PC-3 (cell line): Measurements from ENCODE around the gene RASAL1. TPM values are rescaled to one million over a fixed set of nuclear protein-coding genes. Genes with fewer than 3 reads are reported as not detected.
A peak's percentile ranks its signal among the peaks of the same experiment; 100 is the strongest.

Experiments used
- ATAC-seq: fragments of 200-7000 bp; cut with Tn5 transposase; 2 replicates; pipeline ENCODE4 v1.9.1; 2020; ENCODE audit warnings: mild to moderate bottlenecking, moderate library complexity
- BruUV-seq: library from RNA; stranded (reverse); fragments of 400-500 nt; replicated peaks from 2 replicates; lab custom pipeline; 2021; lab: Mats Ljungman, UMichigan
- CTCF ChIA-PET: fragments of 300-600 bp; sonication (Branson Sonifier 250); formaldehyde crosslinking; loops from one replicate; lab custom pipeline; 2022; ENCODE audit warnings: antibody characterized with exemption; lab: Charles Lee
- POLR2A ChIA-PET: fragments of 300-600 bp; sonication (Branson Sonifier 250); formaldehyde crosslinking; loops from one replicate; lab custom pipeline; 2022; ENCODE audit warnings: antibody characterized with exemption; ENCODE audit not compliant: unreplicated experiment; lab: Charles Lee
- DNase-seq: peaks from one replicate; pipeline ENCODE4 v3.0.0-alpha.2; 2015
- H2AFZ ChIP-seq: fragments of 300-600 bp; sonication (generic); 2 replicates; pipeline ENCODE4 v1.6.0; 2016; ENCODE audit warnings: antibody characterized with exemption, low read length
- H3F3A ChIP-seq: fragments of 300-600 bp; sonication (generic); one replicate; pipeline ENCODE4 v1.6.0; 2017; ENCODE audit warnings: antibody characterized with exemption, low read length, control low read depth, mild to moderate bottlenecking; ENCODE audit not compliant: unreplicated experiment
- H3K27ac ChIP-seq: fragments of 300-600 bp; sonication (generic); 2 replicates; pipeline ENCODE4 v1.5.1; 2016; ENCODE audit warnings: mild to moderate bottlenecking, low read length
- H3K27me3 ChIP-seq: fragments of 300-600 bp; sonication (generic); 2 replicates; pipeline ENCODE4 v1.6.1; 2016; ENCODE audit warnings: low read length, mixed read lengths
- H3K36me3 ChIP-seq: fragments of 300-600 bp; sonication (generic); 2 replicates; pipeline ENCODE4 v1.6.1; 2016; ENCODE audit warnings: low read depth, mixed run types, low read length, mixed read lengths
- H3K4me1 ChIP-seq: fragments of 300-600 bp; sonication (generic); 2 replicates; pipeline ENCODE4 v1.5.1; 2016; ENCODE audit warnings: low read length; ENCODE audit not compliant: insufficient read depth
- H3K4me2 ChIP-seq: fragments of 300-600 bp; sonication (generic); 2 replicates; pipeline ENCODE4 v1.6.0; 2016; ENCODE audit warnings: low read length
- H3K4me3 ChIP-seq: fragments of 300-600 bp; sonication (generic); 2 replicates; pipeline ENCODE4 v1.5.1; 2016; ENCODE audit warnings: mild to moderate bottlenecking, low read length, mixed read lengths
- H3K79me2 ChIP-seq: fragments of 300-600 bp; sonication (generic); 2 replicates; pipeline ENCODE4 v1.6.1; 2017; ENCODE audit warnings: low read length, mixed read lengths
- H3K9ac ChIP-seq: fragments of 300-600 bp; sonication (generic); 2 replicates; pipeline ENCODE4 v1.6.0; 2016; ENCODE audit warnings: mild to moderate bottlenecking, low read length
- H3K9me2 ChIP-seq: fragments of 300-600 bp; sonication (generic); replicated peaks from 2 replicates; pipeline ENCODE4 v1.6.1; 2016; ENCODE audit warnings: mixed run types, low read length, mixed read lengths
- H3K9me3 ChIP-seq: fragments of 300-600 bp; sonication (generic); 2 replicates; pipeline ENCODE4 v1.6.1; 2016; ENCODE audit warnings: low read length, mixed read lengths
- H4K20me1 ChIP-seq: fragments of 300-600 bp; sonication (generic); 2 replicates; pipeline ENCODE4 v1.6.1; 2016; ENCODE audit warnings: low read length, mixed read lengths
- EZH2 ChIP-seq: fragments of 300-600 bp; sonication (generic); IDR thresholded peaks from one replicate; pipeline ENCODE4 v1.6.1; 2017; ENCODE audit warnings: antibody characterized with exemption, mild to moderate bottlenecking, low read length; ENCODE audit not compliant: unreplicated experiment
- EZH2phosphoT487 ChIP-seq: fragments of 300-600 bp; sonication (generic); IDR thresholded peaks from 2 replicates; pipeline ENCODE4 v1.6.1; 2018; ENCODE audit warnings: mild to moderate bottlenecking, antibody characterized with exemption, low read length, borderline replicate concordance
- intact Hi-C: fragments of 100-400 bp; cut with micrococcal nuclease; formaldehyde crosslinking; loops from 2 replicates; pipeline ENCODE4 v1.9.0; 2023
- total RNA-seq: library from RNA; depleted of rRNA; stranded (reverse); fragments of >200 nt; gene quantifications from 2 replicates; pipeline ENCODE4 v1.2.3, GENCODE V29; 2014
- TF ChIP-seq, protein P1 (sequence below): fragments of 300-600 bp; sonication (generic); conservative IDR thresholded peaks from 2 replicates; pipeline ENCODE4 v1.5.1; 2017; ENCODE audit warnings: antibody characterized with exemption, low read depth, mild to moderate bottlenecking, low read length

Gene RASAL1
- total RNA-seq, 1 experiment from 2014 or later, result 0.66 TPM

GRCh38 chr12:113131556-113131955 lies 4.0 kb downstream of the RASAL1 start:
- no peak overlapping the region for H3K9ac ChIP-seq
- H3K4me1 ChIP-seq, result no peaks in the 10 kb centered on the region
- ATAC-seq (no peak), DNase-seq (no peak)
- TF ChIP-seq, protein P1, sequence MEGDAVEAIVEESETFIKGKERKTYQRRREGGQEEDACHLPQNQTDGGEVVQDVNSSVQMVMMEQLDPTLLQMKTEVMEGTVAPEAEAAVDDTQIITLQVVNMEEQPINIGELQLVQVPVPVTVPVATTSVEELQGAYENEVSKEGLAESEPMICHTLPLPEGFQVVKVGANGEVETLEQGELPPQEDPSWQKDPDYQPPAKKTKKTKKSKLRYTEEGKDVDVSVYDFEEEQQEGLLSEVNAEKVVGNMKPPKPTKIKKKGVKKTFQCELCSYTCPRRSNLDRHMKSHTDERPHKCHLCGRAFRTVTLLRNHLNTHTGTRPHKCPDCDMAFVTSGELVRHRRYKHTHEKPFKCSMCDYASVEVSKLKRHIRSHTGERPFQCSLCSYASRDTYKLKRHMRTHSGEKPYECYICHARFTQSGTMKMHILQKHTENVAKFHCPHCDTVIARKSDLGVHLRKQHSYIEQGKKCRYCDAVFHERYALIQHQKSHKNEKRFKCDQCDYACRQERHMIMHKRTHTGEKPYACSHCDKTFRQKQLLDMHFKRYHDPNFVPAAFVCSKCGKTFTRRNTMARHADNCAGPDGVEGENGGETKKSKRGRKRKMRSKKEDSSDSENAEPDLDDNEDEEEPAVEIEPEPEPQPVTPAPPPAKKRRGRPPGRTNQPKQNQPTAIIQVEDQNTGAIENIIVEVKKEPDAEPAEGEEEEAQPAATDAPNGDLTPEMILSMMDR, result no peak
- TF ChIP-seq EZH2 (no peak), EZH2phosphoT487 (no peak)
- H3F3A ChIP-seq, result no peaks in the 10 kb centered on the region
- no peak overlapping the region for H3K4me2 ChIP-seq
- H3K4me3 ChIP-seq, result no peak overlapping the region
- H3K9me2 ChIP-seq, result no peaks in the 10 kb centered on the region
- H3K9me3 ChIP-seq, result no peaks in the 10 kb centered on the region
- intact Hi-C loops, result no loop called here
- no TSS peak for BruUV-seq
- ChIA-PET CTCF (no interaction called here), POLR2A (no interaction called here)
- no peaks in the 10 kb centered on the region for H3K36me3 ChIP-seq
- no peak overlapping the region for H3K27ac ChIP-seq
- H4K20me1 ChIP-seq, result no peaks in the 10 kb centered on the region
- no peak overlapping the region for H2AFZ ChIP-seq
- no peaks in the 10 kb centered on the region for H3K79me2 ChIP-seq
- H3K27me3 ChIP-seq, result 0 out of 2 replicates have a peak, but pooled peaks cover 5% of the 10 kb centered on the region

- DNase-seq (peak; percentile 30), ATAC-seq (peak; percentile 45)
- ChIA-PET POLR2A (no interaction called here), CTCF (no interaction called here)
- no peak overlapping the region for H2AFZ ChIP-seq
- 0 out of 2 replicates have a peak, but pooled peaks cover 5% of the 10 kb centered on the region for H3K27me3 ChIP-seq
- intact Hi-C loops, result no loop called here
- H3K79me2 ChIP-seq, result no peaks in the 10 kb centered on the region
- no TSS peak for BruUV-seq
- no peaks in the 10 kb centered on the region for H3K4me1 ChIP-seq
- no peak overlapping the region for H3K9ac ChIP-seq
- H3F3A ChIP-seq, result no peaks in the 10 kb centered on the region
- H3K9me3 ChIP-seq, result no peaks in the 10 kb centered on the region
- no peaks in the 10 kb centered on the region for H3K36me3 ChIP-seq
- no peak for TF ChIP-seq EZH2phosphoT487
- no peak for TF ChIP-seq EZH2
- TF ChIP-seq, protein P1, result peak; percentile 53
- H3K4me2 ChIP-seq, result no peak overlapping the region
- H4K20me1 ChIP-seq, result no peaks in the 10 kb centered on the region
- H3K27ac ChIP-seq, result no peak overlapping the region
- H3K4me3 ChIP-seq, result no peak overlapping the region
- no peaks in the 10 kb centered on the region for H3K9me2 ChIP-seq
Observed at GRCh38 chr12:113130457-113131135, 5.0 kb downstream of the RASAL1 start.

- no peak for DNase-seq
Observed at GRCh38 chr12:113129664-113130456, 5.7 kb downstream of the RASAL1 start.

More at GRCh38 chr12:113129664-113130456, 5.7 kb downstream of the RASAL1 start:
- Histone ChIP-seq H3K27me3 (no peaks in the 10 kb centered on the region), H3K9me3 (no peaks in the 10 kb centered on the region), H3K4me2 (no peak overlapping the region), H3K4me3 (no peak overlapping the region), H4K20me1 (no peaks in the 10 kb centered on the region), H3F3A (no peaks in the 10 kb centered on the region), H3K36me3 (no peaks in the 10 kb centered on the region), H2AFZ (no peak overlapping the region), H3K9ac (no peak overlapping the region), H3K79me2 (no peaks in the 10 kb centered on the region), H3K4me1 (no peaks in the 10 kb centered on the region), H3K9me2 (no peaks in the 10 kb centered on the region), H3K27ac (no peak overlapping the region)
- ChIA-PET CTCF (no interaction called here), POLR2A (no interaction called here)
- no TSS peak for BruUV-seq
- TF ChIP-seq, protein P1, result no peak
- TF ChIP-seq EZH2phosphoT487 (no peak), EZH2 (no peak)
- intact Hi-C loops, result no loop called here
- no peak for ATAC-seq
